ENCODE measurements around the gene BTBD17.
A peak's percentile ranks its signal among the peaks of the same experiment; 100 is the strongest.

Gene BTBD17

GRCh38 chr17:74332763-74333283 is 28.8 kb downstream of the BTBD17 start:
- peak; percentile 97 for DNase-seq

GRCh38 chr17:74332017-74332650 is 29.5 kb downstream of the BTBD17 start:
- DNase-seq = no peak

GRCh38 chr17:74330446-74330845 is 31.2 kb downstream of the BTBD17 start:
- DNase-seq = no peak

- no peak for DNase-seq
Measured at GRCh38 chr17:74329378-74329777, 32.3 kb downstream of the BTBD17 start.

GRCh38 chr17:74328487-74328886 is 33.2 kb downstream of the BTBD17 start:
- DNase-seq = no peak

- no peak for DNase-seq
Measured at GRCh38 chr17:74326506-74326905, 35.2 kb downstream of the BTBD17 start.

- DNase-seq = peak; percentile 39
Measured at GRCh38 chr17:74325743-74326379, 35.8 kb downstream of the BTBD17 start, which contains the start of gene KIF19. Gene KIF19, plus strand, starts transcription at chr17:74326226. Its CDS starts 124 bp downstream, at chr17:74326350.

- no peak for DNase-seq
Measured at GRCh38 chr17:74325376-74325742, 36.3 kb downstream of the BTBD17 start.

GRCh38 chr17:74324521-74324920 is 37.1 kb downstream of the BTBD17 start:
- no peak for DNase-seq

- DNase-seq = no peak
Measured at GRCh38 chr17:74318391-74318790, 43.3 kb downstream of the BTBD17 start.

- no peak for DNase-seq
Measured at GRCh38 chr17:74317071-74317470, 44.6 kb downstream of the BTBD17 start.

- no peak for DNase-seq
Measured at GRCh38 chr17:74316220-74316619, 45.4 kb downstream of the BTBD17 start.

- DNase-seq = no peak
Measured at GRCh38 chr17:74314877-74315276, 46.8 kb downstream of the BTBD17 start.

GRCh38 chr17:74309902-74310301 is 51.8 kb downstream of the BTBD17 start:
- DNase-seq = no peak

GRCh38 chr17:74307984-74308773 is 53.5 kb downstream of the BTBD17 start:
- DNase-seq = no peak

Measured in DMS 273 treated with DMSO at 0.1 percent for 48 hours (cell line).